Thyroid gland (tissue), 4 donors: ENCODE results near the gene DNAJB6.

Experiments
- POLR2A ChIP-seq, 2 donors: fragments of 450-650 bp; IDR thresholded peaks; one replicate each; pipeline ENCODE4 v1.6.1; 2017; ENCODE audit warnings: antibody characterized with exemption in 2 of 2, mild to moderate bottlenecking in 2 of 2, moderate library complexity in 1 of 2
- TF ChIP-seq, protein P1 (sequence below), 6 experiments: fragments of 200-600 bp in 3 of 6; fragments of 450-650 bp in 3 of 6; sonication (generic) in 3 of 6; IDR thresholded peaks; one replicate each; pipeline ENCODE4 v1.5.1; 2016 to 2019; ENCODE audit warnings: antibody characterized with exemption in 6 of 6, mild to moderate bottlenecking in 2 of 6, inconsistent platforms in 1 of 6, moderate library complexity in 1 of 6

DNA sequence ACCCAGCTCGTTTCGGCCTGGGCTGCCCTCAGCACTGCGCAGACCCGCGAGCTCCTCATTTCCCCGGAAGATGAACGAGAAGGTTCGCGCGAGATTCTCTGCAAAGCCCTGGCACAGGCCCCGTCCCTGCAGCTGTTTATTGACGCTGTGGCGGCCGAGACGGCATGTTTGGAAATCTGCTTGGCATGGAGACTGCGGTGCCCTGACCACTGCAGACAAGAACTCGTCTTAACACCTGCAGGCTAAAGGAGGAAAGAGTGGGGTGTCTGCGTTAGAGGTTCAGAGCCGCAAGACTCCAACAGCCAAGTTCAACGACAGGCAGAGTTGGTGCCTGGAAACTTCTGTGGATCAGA, 125.6 kb downstream of the DNAJB6 start:
- TF ChIP-seq, protein P1, sequence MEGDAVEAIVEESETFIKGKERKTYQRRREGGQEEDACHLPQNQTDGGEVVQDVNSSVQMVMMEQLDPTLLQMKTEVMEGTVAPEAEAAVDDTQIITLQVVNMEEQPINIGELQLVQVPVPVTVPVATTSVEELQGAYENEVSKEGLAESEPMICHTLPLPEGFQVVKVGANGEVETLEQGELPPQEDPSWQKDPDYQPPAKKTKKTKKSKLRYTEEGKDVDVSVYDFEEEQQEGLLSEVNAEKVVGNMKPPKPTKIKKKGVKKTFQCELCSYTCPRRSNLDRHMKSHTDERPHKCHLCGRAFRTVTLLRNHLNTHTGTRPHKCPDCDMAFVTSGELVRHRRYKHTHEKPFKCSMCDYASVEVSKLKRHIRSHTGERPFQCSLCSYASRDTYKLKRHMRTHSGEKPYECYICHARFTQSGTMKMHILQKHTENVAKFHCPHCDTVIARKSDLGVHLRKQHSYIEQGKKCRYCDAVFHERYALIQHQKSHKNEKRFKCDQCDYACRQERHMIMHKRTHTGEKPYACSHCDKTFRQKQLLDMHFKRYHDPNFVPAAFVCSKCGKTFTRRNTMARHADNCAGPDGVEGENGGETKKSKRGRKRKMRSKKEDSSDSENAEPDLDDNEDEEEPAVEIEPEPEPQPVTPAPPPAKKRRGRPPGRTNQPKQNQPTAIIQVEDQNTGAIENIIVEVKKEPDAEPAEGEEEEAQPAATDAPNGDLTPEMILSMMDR (IDR thresholded peaks at IDR 0.05), result no peak
- no peak for TF ChIP-seq POLR2A (IDR thresholded peaks at IDR 0.05)
